Transverse colon (tissue), 3 donors: Measurements from ENCODE around the gene EZR.

Experiments used
- CTCF ChIP-seq, 5 experiments: fragments of 200-600 bp in 3 of 5; fragments of 450-650 bp in 2 of 5; sonication (generic) in 3 of 5; IDR thresholded peaks; 1 replicate in 2 of 5; 2 replicates in 3 of 5; pipeline ENCODE4 v1.5.1; 2016 to 2017; ENCODE audit warnings: antibody characterized with exemption in 5 of 5, inconsistent platforms in 3 of 5, mild to moderate bottlenecking in 2 of 5, moderate library complexity in 1 of 5
- EP300 ChIP-seq: sonication (generic); formaldehyde crosslinking; IDR thresholded peaks from one replicate; pipeline ENCODE4 v1.6.1; 2017; ENCODE audit warnings: antibody characterized with exemption, low read depth

- TF ChIP-seq EP300 (no peak), CTCF (IDR thresholded peaks at IDR 0.05) (no peak)
These were observed 42.4 kb downstream of the EZR start for GRCh38 chr6:158776737-158777136.
